Body of pancreas (tissue), 4 donors: Measurements from ENCODE around the gene ANKS1B. TPM values are rescaled to one million over a fixed set of nuclear protein-coding genes. Genes with fewer than 3 reads are reported as not detected.
A peak's percentile ranks its signal among the peaks of the same experiment; 100 is the strongest.

Experiments used
- ATAC-seq: fragments of 150-250 bp; one replicate; pipeline ENCODE4 v1.9.1; 2016
- DNase-seq, 4 donors: peaks; one replicate each; pipeline ENCODE4 v3.0.0-alpha.2; 2019
- H3K27ac ChIP-seq, 4 donors: fragments of 200-600 bp; sonication (generic); 1 replicate in 3 of 4; 2 replicates in 1 of 4; pipeline versions ENCODE4 v1.5.1 to v1.6.1; 2016 to 2019; ENCODE audit warnings: mild to moderate bottlenecking in 1 of 4, mixed read lengths in 1 of 4, moderate library complexity in 1 of 4
- H3K27me3 ChIP-seq, 2 donors: fragments of 200-600 bp; sonication (generic); one replicate each; pipeline ENCODE4 v1.6.0; 2016; ENCODE audit warnings: mild to moderate bottlenecking in 1 of 2
- H3K36me3 ChIP-seq, 2 donors: fragments of 200-600 bp; sonication (generic); replicated peaks in 1 of 2; 2 replicates each; pipeline ENCODE4 v1.5.1; 2016; ENCODE audit warnings: low read depth in 2 of 2; ENCODE audit not compliant: insufficient read depth in 1 of 2
- H3K4me1 ChIP-seq: fragments of 200-600 bp; sonication (generic); one replicate; pipeline ENCODE4 v1.6.0; 2016
- H3K4me3 ChIP-seq, 2 donors: fragments of 200-600 bp; sonication (generic); 1 replicate in 1 of 2; 2 replicates in 1 of 2; pipeline ENCODE4 v1.5.1; 2016 to 2019
- H3K9me3 ChIP-seq, 3 donors: fragments of 200-600 bp; sonication (generic); 1 replicate in 2 of 3; 2 replicates in 1 of 3; pipeline ENCODE4 v1.5.1; 2016
- POLR2A ChIP-seq, 3 donors: fragments of 450-650 bp; IDR thresholded peaks; one replicate each; pipeline ENCODE4 v1.6.1; 2016; ENCODE audit warnings: antibody characterized with exemption in 3 of 3, mild to moderate bottlenecking in 2 of 3
- WGBS, 2 donors: methylation state at CpG; one replicate each; pipeline ENCODE4 v1.1.5; 2017; 5-methylcytosine and 5-hydroxymethylcytosine counted together
- intact Hi-C: fragments of 100-400 bp; cut with DNase I; formaldehyde crosslinking; loops from one replicate; pipeline ENCODE4 v1.15.1; 2023
- total RNA-seq, 2 donors: library from RNA; depleted of rRNA; stranded (reverse); fragments of >200 nt; gene quantifications; one replicate each; pipeline ENCODE4 v1.1.0, GENCODE V29; 2016
- TF ChIP-seq, protein P1 (sequence below), 7 experiments: fragments of 450-650 bp in 4 of 7; fragments of 200-600 bp in 3 of 7; sonication (generic) in 3 of 7; IDR thresholded peaks; one replicate each; pipeline ENCODE4 v1.5.1; 2016 to 2019; ENCODE audit warnings: antibody characterized with exemption in 7 of 7

Gene ANKS1B
- total RNA-seq, 2 donors from 2014 or later = 2.1 to 10.2 TPM

DNA sequence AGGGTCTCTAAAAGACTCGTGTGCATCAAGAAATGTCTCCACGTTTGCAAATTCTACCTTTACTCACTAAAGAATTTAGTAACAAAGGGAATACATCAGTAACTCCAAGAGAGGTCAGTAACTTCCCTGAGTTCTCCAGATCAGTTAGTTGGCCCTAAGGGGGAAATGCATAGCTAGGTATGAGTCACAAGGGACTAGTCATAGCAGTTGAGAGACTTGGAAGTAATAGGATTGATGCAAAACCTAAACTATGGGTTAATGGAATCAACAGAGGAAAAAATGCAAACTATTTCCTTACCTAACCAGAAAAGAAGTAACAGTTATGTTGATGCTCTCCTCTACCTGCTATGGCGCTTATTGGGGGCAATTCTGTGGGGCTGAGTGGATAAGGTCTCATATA is 486.0 kb downstream of the ANKS1B start:
- Histone ChIP-seq H3K9me3 (no peaks in the 10 kb centered on the region), H3K36me3 (no peaks in the 10 kb centered on the region), H3K27me3 (no peaks in the 10 kb centered on the region), H3K4me3 (no peak overlapping the region), H3K27ac (no peak overlapping the region), H3K4me1 (peaks cover 6% of the 10 kb centered on the region)
- intact Hi-C loops = no loop called here
- DNase-seq (no peak), ATAC-seq (no peak)
- 50 to 56% methylated on average over 3 of the region's 3 CpGs for WGBS, 2 donors
- TF ChIP-seq, protein P1, sequence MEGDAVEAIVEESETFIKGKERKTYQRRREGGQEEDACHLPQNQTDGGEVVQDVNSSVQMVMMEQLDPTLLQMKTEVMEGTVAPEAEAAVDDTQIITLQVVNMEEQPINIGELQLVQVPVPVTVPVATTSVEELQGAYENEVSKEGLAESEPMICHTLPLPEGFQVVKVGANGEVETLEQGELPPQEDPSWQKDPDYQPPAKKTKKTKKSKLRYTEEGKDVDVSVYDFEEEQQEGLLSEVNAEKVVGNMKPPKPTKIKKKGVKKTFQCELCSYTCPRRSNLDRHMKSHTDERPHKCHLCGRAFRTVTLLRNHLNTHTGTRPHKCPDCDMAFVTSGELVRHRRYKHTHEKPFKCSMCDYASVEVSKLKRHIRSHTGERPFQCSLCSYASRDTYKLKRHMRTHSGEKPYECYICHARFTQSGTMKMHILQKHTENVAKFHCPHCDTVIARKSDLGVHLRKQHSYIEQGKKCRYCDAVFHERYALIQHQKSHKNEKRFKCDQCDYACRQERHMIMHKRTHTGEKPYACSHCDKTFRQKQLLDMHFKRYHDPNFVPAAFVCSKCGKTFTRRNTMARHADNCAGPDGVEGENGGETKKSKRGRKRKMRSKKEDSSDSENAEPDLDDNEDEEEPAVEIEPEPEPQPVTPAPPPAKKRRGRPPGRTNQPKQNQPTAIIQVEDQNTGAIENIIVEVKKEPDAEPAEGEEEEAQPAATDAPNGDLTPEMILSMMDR (IDR thresholded peaks at IDR 0.05) = no peak
- no peak for TF ChIP-seq POLR2A (IDR thresholded peaks at IDR 0.05)

GRCh38 chr12:99495799-99496198 is 488.9 kb downstream of the ANKS1B start:
- H3K9me3 ChIP-seq = no peaks in the 10 kb centered on the region
- no peak for TF ChIP-seq POLR2A (IDR thresholded peaks at IDR 0.05)
- TF ChIP-seq, protein P1 (IDR thresholded peaks at IDR 0.05) = no peak
- intact Hi-C loops = no loop called here
- no peak overlapping the region for H3K27ac ChIP-seq
- H3K27me3 ChIP-seq = no peaks in the 10 kb centered on the region
- peaks cover 6% of the 10 kb centered on the region for H3K4me1 ChIP-seq
- DNase-seq (peak in 1 of 4 donors; percentile 5), ATAC-seq (peak; percentile 24)
- WGBS, 2 donors = 7 to 8% methylated on average over 1 of the region's 1 CpG
- H3K4me3 ChIP-seq = no peak overlapping the region
- no peaks in the 10 kb centered on the region for H3K36me3 ChIP-seq

GRCh38 chr12:99493197-99493596 is 491.5 kb downstream of the ANKS1B start:
- 48 to 81% methylated on average over 1 of the region's 1 CpG for WGBS, 2 donors
- ATAC-seq (no peak), DNase-seq (no peak)
- Histone ChIP-seq H3K4me1 (peaks cover 6% of the 10 kb centered on the region), H3K36me3 (no peaks in the 10 kb centered on the region), H3K9me3 (no peaks in the 10 kb centered on the region), H3K27me3 (no peaks in the 10 kb centered on the region), H3K4me3 (no peak overlapping the region), H3K27ac (no peak overlapping the region)
- TF ChIP-seq POLR2A (IDR thresholded peaks at IDR 0.05) = no peak
- TF ChIP-seq, protein P1 (IDR thresholded peaks at IDR 0.05) = no peak
- intact Hi-C loops = no loop called here

DNA sequence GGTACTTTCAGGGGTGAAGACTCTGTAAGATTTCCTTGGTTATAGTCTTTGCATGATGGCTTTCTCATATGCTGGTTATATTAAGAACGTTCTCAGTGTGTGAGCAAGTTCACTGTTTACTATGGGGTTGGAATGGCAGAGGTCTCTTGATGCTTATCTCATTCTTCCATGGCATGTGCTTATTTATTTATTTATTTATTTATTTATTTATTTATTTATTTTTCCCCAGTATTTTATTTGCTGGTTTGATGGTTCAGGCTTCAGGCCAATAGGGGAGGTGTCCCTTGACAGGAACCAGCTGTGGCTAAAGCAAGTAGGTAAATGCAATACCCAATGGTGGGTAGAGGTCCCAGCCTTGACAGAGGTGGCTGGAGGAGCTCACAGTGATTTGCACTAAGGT is 498.5 kb downstream of the ANKS1B start:
- 59 to 67% methylated on average over 1 of the region's 1 CpG for WGBS, 2 donors
- DNase-seq (no peak), ATAC-seq (no peak)
- no peak for TF ChIP-seq POLR2A (IDR thresholded peaks at IDR 0.05)
- TF ChIP-seq, protein P1 (IDR thresholded peaks at IDR 0.05) = no peak
- H3K27me3 ChIP-seq = no peaks in the 10 kb centered on the region
- no peak overlapping the region for H3K4me3 ChIP-seq
- H3K36me3 ChIP-seq = no peaks in the 10 kb centered on the region
- no peak overlapping the region for H3K27ac ChIP-seq
- H3K4me1 ChIP-seq = no peaks in the 10 kb centered on the region
- H3K9me3 ChIP-seq = no peaks in the 10 kb centered on the region
- intact Hi-C loops = no loop called here

- Histone ChIP-seq H3K27me3 (no peaks in the 10 kb centered on the region), H3K27ac (no peak overlapping the region), H3K4me3 (no peak overlapping the region), H3K36me3 (no peaks in the 10 kb centered on the region), H3K4me1 (no peaks in the 10 kb centered on the region), H3K9me3 (no peaks in the 10 kb centered on the region)
- no peak for ATAC-seq
- TF ChIP-seq, protein P1 (IDR thresholded peaks at IDR 0.05) = no peak
- TF ChIP-seq POLR2A (IDR thresholded peaks at IDR 0.05) = no peak
- intact Hi-C loops = no loop called here
- DNase-seq = no peak
These were observed 505.6 kb downstream of the ANKS1B start for GRCh38 chr12:99479149-99479548.
